Measurements from ENCODE around the gene ERBB4.
A peak's percentile ranks its signal among the peaks of the same experiment; 100 is the strongest.

Gene ERBB4

DNA sequence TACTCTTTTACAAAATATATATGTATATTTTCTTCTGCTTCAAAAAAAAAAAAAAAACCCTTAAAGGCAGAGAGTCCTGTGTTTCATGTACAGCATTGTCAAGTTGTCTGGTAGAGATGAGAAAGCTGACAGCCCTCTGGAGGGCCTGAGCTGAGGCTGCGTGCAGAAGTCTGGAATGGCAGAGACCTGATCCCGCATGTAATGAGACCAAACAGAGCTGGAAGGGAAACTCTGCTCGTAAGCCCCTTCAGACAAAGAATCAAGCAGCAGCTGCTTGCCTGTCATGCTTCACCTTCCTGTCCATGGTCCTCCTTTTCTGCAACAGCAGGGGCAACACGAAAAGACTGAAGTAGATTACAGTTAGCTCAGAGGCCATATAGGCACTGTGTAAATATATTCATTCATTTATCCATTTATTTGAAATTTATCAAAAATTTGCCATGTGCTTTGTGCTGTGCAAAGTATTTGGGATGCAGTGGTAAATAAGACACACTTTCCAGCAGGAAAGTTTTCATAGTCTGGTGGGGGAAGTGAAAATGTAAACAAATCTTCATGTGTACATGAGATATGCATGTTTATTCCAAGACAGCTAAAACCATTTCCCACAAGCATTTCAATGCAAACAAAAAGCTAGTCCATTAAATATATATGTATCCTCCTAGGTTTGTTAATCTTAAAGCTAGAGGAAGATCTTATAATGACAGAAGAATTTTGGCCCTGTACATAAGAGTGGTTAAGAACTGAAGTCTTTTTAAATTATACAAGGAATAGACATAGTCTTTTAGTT lies 1069.5 kb downstream of the ERBB4 start:
- TF ChIP-seq, protein P1, sequence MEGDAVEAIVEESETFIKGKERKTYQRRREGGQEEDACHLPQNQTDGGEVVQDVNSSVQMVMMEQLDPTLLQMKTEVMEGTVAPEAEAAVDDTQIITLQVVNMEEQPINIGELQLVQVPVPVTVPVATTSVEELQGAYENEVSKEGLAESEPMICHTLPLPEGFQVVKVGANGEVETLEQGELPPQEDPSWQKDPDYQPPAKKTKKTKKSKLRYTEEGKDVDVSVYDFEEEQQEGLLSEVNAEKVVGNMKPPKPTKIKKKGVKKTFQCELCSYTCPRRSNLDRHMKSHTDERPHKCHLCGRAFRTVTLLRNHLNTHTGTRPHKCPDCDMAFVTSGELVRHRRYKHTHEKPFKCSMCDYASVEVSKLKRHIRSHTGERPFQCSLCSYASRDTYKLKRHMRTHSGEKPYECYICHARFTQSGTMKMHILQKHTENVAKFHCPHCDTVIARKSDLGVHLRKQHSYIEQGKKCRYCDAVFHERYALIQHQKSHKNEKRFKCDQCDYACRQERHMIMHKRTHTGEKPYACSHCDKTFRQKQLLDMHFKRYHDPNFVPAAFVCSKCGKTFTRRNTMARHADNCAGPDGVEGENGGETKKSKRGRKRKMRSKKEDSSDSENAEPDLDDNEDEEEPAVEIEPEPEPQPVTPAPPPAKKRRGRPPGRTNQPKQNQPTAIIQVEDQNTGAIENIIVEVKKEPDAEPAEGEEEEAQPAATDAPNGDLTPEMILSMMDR (IDR thresholded peaks at IDR 0.05): no peak
- Histone ChIP-seq H3K36me3 (ENCODE audit: control insufficient read depth, insufficient read depth, low read length) (no peaks in the 10 kb centered on the region), H3K4me2 (ENCODE audit: low read length) (no peak overlapping the region), H2AFZ (no peak overlapping the region), H3K79me2 (no peaks in the 10 kb centered on the region), H3K27ac (no peak overlapping the region), H3K4me3 (ENCODE audit: low read depth, low read length) (no peak overlapping the region), H3K27me3 (ENCODE audit: control insufficient read depth, insufficient read depth, low read length) (no peaks in the 10 kb centered on the region), H3K9me3 (ENCODE audit: control insufficient read depth, low read length) (no peaks in the 10 kb centered on the region), H3K4me1 (no peaks in the 10 kb centered on the region), H3K9ac (no peak overlapping the region)

DNA sequence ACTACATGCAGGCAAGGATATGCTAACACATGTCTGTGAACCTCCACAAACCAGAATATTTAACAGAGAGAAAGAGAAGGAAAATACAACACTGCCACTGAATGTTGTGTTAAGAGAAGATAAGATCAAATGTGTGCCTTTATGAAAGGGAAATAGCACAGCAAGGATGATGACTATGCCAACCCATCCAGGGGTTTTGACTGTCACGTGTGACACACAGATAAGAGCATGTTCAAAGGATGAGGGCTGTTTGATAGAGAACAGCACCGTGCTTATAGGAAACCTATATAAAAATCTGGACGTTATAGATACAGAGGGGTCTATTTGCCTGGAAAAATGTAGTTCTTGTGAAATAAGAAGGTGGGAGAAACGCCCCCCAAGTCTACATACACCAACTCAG lies 1070.4 kb downstream of the ERBB4 start:
- H3K4me1 ChIP-seq: peaks cover 4% of the 10 kb centered on the region
- TF ChIP-seq, protein P1 (IDR thresholded peaks at IDR 0.05): no peak
- no peak overlapping the region for H2AFZ ChIP-seq
- no peak overlapping the region for H3K4me3 ChIP-seq (ENCODE audit: low read depth, low read length)
- H3K27me3 ChIP-seq (ENCODE audit: control insufficient read depth, insufficient read depth, low read length): no peaks in the 10 kb centered on the region
- H3K9ac ChIP-seq: no peak overlapping the region
- H3K9me3 ChIP-seq (ENCODE audit: control insufficient read depth, low read length): no peaks in the 10 kb centered on the region
- no peak overlapping the region for H3K4me2 ChIP-seq (ENCODE audit: low read length)
- H3K79me2 ChIP-seq: no peaks in the 10 kb centered on the region
- H3K27ac ChIP-seq: no peak overlapping the region
- H3K36me3 ChIP-seq (ENCODE audit: control insufficient read depth, insufficient read depth, low read length): no peaks in the 10 kb centered on the region

GRCh38 chr2:211463397-211463796 lies 1075.2 kb downstream of the ERBB4 start:
- H3K9ac ChIP-seq: no peak overlapping the region
- H2AFZ ChIP-seq: peak overlapping the region; percentile 30
- no peak overlapping the region for H3K27ac ChIP-seq
- H3K4me2 ChIP-seq (ENCODE audit: low read length): no peak overlapping the region
- H3K79me2 ChIP-seq: no peaks in the 10 kb centered on the region
- H3K36me3 ChIP-seq (ENCODE audit: control insufficient read depth, insufficient read depth, low read length): no peaks in the 10 kb centered on the region
- no peak overlapping the region for H3K4me3 ChIP-seq (ENCODE audit: low read depth, low read length)
- peaks cover 4% of the 10 kb centered on the region for H3K4me1 ChIP-seq
- H3K27me3 ChIP-seq (ENCODE audit: control insufficient read depth, insufficient read depth, low read length): no peaks in the 10 kb centered on the region
- TF ChIP-seq, protein P1 (IDR thresholded peaks at IDR 0.05): no peak
- no peaks in the 10 kb centered on the region for H3K9me3 ChIP-seq (ENCODE audit: control insufficient read depth, low read length)

DNA sequence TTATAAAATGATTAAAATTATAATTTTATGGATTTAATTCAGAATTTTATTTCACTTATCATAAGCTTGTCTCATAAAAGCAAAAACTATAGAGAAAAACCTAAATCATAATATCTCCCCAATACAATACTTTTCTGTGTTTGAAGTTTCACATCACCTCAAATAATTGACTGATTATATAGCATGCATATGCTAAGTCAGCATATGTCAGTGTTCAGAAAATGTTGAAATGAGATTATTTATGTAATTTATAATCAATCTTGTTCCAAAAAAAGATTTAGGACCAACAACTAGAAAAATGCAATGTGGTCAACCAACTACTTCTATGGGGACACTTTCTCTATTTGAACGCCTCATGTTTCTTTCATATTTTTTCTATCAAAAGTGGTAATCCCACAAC lies 1079.6 kb downstream of the ERBB4 start:
- H3K27me3 ChIP-seq (ENCODE audit: control insufficient read depth, insufficient read depth, low read length): no peaks in the 10 kb centered on the region
- no peak overlapping the region for H3K4me2 ChIP-seq (ENCODE audit: low read length)
- no peaks in the 10 kb centered on the region for H3K79me2 ChIP-seq
- H3K4me3 ChIP-seq (ENCODE audit: low read depth, low read length): no peak overlapping the region
- no peak overlapping the region for H2AFZ ChIP-seq
- no peak overlapping the region for H3K27ac ChIP-seq
- H3K9me3 ChIP-seq (ENCODE audit: control insufficient read depth, low read length): no peaks in the 10 kb centered on the region
- TF ChIP-seq, protein P1 (IDR thresholded peaks at IDR 0.05): no peak
- H3K36me3 ChIP-seq (ENCODE audit: control insufficient read depth, insufficient read depth, low read length): no peaks in the 10 kb centered on the region
- H3K4me1 ChIP-seq: peaks cover 4% of the 10 kb centered on the region
- H3K9ac ChIP-seq: no peak overlapping the region

DNA sequence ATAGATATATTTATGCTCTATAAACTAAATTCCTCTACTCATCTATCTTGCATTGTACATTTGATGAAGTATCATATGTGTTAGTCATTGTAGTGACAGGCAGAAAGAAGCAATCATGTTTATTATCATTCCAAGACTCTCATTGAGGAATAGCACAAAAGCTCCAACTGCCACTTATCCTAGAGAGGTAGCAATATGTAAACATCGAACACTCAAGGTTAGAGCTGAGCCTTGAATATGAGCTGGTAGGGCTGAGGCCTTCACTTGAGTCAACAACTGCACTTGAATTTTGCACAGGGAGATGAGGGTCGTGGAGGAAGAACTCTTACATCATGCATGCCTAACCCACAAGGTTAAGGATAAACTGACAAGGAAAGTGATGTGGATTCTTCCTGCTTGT lies 1081.3 kb downstream of the ERBB4 start:
- no peak overlapping the region for H3K4me2 ChIP-seq (ENCODE audit: low read length)
- H3K36me3 ChIP-seq (ENCODE audit: control insufficient read depth, insufficient read depth, low read length): no peaks in the 10 kb centered on the region
- no peaks in the 10 kb centered on the region for H3K79me2 ChIP-seq
- TF ChIP-seq, protein P1 (IDR thresholded peaks at IDR 0.05): no peak
- no peak overlapping the region for H3K9ac ChIP-seq
- H3K27ac ChIP-seq: no peak overlapping the region
- H3K9me3 ChIP-seq (ENCODE audit: control insufficient read depth, low read length): no peaks in the 10 kb centered on the region
- H3K4me1 ChIP-seq: no peaks in the 10 kb centered on the region
- no peaks in the 10 kb centered on the region for H3K27me3 ChIP-seq (ENCODE audit: control insufficient read depth, insufficient read depth, low read length)
- H2AFZ ChIP-seq: no peak overlapping the region
- no peak overlapping the region for H3K4me3 ChIP-seq (ENCODE audit: low read depth, low read length)
